HG02943 (cell line): ENCODE data around the gene ANKS1B.
"Not testable (repeated sequence)": the region's sequence is repeated elsewhere in the genome, so short reads cannot be mapped to it uniquely, and the experiment has no call there.

Experiments used
- ATAC-seq: cut with Tn5 transposase; IDR thresholded peaks from one replicate; pipeline ENCODE4 v1.9.1; 2021; ENCODE audit warnings: mild to moderate bottlenecking, low read depth, moderate library complexity; ENCODE audit not compliant: unreplicated experiment

Gene ANKS1B

DNA sequence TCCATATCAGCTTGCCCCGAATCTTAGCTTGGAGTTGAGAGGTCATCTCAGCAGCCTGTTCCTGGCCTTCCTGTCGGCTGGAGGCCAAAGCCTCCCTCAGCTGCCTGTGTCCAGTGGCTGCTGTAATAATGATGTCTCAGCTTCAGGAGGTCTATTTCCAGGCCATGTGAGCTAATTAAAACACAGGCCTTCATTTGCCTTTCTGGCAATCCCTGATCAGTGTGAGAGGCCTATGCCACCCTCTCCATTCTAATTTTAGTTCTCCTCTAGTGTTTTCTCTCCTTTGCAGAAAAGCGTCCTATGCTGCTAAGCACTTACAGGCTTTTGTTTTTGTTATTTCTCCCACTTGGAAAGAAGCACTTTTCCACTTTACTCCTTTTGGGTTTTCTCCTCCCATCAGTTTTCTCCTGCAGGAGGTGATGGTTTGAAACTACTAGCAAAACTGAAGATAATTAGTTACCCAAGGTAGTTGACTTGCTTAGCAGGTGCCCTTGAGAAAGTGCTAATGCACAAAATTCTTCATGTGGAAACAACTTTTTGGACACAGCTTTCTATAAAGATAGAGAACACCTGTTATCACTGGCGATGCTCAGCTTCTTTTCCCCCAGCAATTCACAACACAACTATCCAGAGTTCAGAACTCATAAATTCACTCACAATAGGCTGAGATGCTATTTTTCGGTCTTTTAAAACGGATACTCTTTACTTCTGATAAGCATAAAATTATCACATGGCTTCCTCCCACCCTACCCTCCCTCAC, 592.5 kb downstream of the ANKS1B start:
- no peak for ATAC-seq

DNA sequence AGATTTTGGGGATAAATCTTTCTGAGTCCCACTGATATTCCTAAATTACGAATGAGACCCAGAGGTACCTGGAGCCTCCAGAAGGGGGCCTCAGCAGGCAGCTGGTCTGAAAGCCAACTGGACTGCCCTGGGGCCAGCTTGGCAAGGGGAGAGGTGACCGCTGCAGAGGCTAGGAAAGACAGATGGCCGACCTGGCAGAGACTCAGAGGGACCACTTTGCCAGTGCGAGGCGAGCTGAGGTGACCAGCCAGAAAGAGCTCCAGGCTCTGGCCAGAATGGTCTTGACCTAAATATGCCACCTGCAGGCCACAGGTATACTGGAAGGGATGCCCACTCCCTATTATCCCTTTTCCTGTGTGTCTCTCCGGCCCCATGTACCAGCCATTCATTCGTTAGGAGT, 594.0 kb downstream of the ANKS1B start:
- ATAC-seq, result no peak

DNA sequence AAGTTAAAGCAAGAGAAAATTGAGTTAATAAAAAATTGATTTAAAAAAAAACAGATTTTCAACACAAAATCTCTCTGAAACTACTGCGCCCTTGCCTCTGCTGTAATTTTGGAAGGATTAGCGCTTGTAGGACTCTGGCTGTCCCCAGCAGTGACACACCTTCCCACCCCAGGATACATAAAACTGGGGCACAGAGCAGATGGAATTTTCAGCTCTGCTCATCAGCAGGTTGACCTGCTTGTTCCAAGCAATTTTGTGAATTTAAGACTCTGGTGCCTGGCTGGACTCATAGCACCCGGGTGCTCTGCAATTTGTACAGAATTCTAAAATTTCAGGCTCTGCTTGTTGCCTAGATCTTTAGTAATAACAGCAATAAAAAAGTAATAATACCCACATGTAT, 595.0 kb downstream of the ANKS1B start:
- ATAC-seq, result no peak

DNA sequence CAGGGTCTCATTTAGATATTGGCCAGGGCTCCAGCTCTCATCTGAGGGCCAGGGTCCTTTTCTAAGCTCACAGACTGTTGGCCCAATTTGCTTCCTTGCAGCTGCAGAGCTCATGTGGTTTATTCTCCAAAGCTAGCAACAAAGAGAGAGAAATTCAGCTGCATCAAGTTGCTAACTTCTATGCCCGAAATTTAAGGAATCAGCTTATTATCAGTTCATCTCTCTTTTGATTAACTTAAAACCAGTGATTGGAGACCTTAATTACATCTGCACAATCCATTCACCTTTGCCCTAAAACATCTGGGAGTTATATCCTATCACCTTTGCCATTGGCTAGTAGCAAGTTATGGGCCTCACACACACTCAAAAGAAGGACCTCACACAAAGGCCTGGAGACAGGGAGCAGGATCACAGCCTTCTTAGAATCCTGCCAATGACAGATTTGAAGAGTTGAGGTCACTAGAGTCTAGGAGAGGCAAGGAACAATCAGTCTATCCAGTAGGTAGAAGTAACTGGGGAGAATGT, 596.0 kb downstream of the ANKS1B start:
- ATAC-seq, result no peak

DNA sequence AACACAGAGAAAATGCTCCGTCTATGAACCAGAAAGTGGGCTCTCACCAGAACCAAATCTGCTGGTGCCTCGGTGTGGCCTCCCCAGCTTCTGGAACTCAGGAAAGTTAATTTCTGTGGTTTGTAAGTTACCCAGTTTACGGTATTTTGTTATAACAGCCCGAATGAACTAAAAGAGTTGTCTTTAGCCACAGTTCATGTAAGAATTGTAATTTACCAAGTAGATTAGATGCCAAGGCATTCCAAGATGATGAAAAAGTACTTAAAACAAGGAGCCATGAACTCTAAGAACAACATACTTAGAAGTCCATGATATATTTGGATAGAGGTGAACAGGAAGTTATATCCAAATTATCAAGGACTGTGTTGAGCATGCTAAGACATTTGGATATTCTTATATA, 597.1 kb downstream of the ANKS1B start:
- no peak for ATAC-seq

DNA sequence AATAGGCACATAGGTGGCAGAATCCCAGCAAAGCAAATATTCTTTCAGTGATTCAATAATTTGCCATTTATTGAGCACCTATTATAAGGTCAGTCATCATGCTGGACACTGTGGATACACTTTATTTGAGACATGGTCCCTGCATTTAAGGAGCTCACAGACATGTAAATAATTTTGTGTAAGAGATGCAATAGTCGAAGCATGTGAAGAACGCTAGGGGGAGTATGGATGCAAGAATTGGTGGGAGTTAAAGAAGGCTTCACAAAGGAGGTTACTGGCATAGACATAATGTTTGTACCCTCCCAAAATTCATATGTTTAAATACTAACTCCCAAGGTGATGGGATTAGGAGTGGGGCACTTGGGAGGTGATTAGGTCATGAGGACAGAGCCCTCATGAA, 597.8 kb downstream of the ANKS1B start:
- no peak for ATAC-seq

DNA sequence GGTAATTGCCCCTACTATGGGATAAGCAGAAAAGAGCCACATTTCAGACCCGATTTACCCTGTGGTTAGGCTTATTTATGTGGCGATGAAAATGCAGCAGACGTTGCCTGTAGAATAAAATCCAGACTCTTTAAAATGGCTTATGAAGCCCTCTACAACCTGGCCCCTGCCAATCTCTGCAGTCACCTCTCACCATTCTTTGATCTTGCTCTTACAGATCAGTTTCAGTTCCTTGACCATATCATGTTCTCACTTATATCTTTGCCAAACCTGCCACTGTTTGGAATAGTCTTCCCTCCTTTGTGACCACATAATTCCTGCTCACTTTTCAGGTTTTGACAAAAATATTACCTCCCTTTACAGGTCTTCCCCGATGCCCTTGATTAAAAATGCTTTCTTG, 601.5 kb downstream of the ANKS1B start:
- no peak for ATAC-seq

DNA sequence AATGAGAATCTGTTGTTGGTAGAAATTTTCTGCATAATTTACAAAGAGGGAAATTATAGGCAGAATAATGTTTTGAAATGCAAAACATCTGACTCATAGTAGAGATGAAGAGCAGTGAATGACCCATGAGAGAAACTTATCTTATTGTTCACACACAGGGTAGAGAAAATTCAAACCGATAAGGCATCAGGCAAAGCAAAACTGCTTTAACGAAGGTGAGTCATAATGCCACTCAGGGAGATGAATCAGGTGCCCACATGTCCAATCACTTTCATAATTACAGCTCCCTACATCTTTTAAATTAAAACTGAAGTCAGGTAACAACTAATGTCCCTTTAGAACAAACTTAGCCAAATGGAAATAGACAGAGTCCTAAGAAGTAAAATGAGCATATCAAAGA, 602.7 kb downstream of the ANKS1B start:
- ATAC-seq, result peak; percentile 72

DNA sequence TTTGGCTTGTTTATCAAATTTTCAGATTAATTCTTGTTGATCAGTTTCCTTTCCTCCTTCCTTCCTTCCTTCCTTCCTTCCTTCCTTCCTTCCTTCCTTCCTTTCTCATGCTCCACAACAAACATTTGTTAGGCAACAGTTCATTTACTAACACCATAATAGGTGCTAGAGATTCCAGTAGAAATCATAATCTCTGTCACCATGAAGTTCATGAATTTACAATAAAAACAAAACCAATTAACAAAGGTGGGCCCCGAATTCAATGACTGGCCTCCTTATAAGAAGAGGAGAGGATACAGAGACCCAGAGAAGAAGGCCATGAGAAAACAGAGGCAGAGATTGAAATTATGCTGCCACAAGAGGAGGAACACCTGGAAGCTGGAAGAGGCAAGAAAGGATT, 604.0 kb downstream of the ANKS1B start:
- ATAC-seq, result no peak

DNA sequence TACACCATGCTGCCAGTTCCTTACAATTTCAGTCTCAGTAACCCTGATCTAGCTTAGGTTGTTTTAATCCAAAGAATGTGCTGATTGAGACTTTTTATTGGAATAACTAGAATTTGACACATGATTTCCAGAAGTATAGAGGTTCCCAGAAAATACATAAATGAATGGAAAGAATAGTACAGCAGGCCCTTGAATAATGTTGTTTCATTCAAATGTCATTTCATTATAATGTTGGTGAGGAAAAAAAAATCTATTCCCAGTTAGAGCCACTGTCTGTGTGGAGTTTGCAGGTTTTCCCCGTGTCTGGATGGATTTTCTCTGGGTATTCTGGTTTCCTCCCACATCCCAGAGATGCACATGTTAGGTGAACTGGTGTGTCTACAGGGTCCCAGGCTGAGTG, 610.7 kb downstream of the ANKS1B start:
- no peak for ATAC-seq

DNA sequence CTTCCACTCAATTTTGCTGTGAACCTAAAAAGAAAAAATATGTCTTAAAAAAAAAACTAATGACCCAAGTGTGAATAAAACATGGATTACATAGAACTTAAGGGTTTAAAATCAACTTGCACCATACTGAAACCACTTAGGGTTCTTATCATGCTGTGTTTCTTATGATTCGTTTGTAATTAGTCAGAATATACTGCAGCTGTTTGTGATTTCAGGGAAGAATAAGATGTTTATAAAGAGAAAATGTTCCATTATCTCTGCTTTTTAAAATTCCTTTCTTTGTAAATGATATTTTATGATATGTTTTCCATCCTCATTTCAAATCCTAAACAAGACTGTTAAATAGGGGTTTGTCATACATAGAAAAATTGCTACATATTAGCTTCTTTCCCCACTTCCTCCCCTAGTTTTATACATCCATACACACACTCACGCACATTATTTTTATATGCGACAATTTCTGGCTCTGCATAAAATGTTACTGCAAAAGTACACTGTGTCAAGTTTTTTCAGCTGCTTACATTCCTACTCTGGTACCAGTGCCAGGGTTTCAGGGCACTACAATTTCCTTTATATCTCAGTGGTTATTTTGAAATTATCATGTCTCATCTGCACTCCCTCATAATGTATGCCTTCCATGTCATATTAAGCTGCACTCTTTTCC, 612.3 kb downstream of the ANKS1B start:
- no peak for ATAC-seq

DNA sequence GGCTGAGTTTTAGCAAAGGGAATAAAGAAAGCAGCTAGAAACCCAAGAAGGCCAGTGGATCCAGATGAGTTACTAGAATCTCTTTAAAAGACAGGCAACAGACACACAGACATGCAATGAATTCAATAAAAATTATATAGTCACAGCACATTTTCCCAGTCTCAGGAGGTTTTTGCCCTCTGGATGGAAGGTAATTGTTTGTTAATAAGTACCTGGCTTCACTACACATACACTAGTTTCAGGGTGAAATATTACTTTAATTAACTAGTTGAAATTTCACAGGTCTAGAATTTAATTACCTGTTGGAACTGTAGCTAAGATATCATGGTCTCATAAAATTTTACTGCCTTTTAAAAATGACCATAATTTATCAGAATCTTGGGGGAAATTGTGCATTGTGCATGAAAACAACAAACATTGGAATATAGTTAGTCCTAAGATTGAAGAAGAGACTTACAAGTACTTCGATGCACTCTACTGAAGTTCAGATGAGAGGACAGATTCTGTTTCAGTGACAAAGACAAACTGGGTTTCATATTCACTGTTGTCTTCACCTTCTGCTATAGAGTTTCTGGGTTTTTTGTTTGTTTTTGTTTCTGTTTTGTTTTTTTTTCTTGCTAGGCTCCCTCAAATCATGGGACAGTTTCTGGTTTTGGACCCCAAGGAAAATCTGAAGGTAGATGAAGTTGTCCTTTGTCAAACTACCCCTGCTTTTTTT, 614.2 kb downstream of the ANKS1B start:
- no peak for ATAC-seq

DNA sequence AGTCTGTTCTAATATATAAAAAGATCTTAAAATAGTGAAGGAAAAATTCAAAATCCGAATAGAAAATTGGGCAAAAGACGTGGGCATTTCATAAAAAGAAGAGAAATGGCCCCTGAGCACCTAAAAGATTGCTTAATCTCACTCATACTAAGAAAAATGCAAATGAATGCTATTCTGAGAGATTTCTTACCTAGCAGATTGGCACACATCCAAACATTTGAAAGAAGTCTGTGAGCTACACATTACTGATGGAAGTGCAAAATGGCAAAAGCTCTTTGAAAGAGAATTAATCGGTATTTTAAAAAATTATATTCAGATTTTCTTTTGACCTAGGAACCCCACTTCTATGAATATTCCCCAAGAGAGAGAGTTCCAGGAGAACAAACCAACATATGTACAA, 617.6 kb downstream of the ANKS1B start:
- no peak for ATAC-seq

DNA sequence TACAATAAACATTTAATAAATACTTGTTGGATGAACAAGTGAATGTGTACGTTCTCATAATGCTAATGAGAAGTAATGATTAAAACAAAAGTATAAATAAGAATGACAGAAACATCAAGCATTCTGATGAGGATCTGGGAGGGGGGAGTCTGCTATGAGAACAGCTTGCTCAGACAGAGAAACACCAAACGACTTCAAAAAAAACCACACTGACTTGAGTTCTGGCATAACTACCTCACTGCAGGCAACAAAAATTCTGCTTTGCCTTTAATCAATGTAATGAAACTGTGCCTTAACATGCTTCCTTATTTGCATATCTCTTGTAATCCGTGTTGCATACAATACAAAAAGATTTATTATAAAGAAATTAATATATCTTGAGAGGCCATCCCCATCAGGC, 632.5 kb downstream of the ANKS1B start:
- ATAC-seq, result no peak

DNA sequence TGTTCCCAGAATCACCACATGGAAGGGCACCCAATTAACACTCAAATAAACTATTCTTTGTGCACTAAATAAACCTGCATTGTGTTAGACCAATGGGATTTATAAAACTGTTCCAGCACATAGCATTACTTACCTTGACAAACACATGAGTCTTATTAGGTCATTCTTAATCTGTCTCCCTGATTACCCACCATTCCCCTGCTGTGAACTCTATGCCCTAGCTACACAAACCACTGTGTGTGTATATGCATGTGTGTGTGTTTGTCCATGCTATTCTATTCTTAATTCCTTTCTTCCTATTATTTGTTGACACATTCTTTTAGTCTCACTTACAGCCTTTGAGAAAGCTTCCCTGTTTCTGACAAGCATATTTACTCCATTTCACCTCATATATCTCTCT, 640.8 kb downstream of the ANKS1B start:
- ATAC-seq, result no peak

DNA sequence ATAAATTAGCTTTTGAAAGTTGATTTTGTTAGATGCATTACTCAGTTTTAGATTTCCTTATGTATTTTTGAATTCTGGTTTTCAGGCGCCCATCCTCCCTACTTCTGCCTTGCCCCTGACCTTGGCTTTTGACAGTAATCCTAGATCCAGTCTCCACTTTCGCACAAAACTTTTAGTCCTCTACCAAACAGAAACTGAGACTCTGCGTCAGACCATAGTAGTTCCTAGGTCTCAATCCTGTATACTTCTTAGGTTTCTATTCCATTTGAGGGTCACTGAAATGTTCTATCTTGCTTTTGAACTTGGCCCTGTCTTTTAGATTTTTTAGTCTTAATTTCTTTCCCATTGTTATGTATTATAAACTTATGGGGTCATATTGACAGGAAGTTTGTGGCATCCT, 645.1 kb downstream of the ANKS1B start:
- ATAC-seq, result no peak

DNA sequence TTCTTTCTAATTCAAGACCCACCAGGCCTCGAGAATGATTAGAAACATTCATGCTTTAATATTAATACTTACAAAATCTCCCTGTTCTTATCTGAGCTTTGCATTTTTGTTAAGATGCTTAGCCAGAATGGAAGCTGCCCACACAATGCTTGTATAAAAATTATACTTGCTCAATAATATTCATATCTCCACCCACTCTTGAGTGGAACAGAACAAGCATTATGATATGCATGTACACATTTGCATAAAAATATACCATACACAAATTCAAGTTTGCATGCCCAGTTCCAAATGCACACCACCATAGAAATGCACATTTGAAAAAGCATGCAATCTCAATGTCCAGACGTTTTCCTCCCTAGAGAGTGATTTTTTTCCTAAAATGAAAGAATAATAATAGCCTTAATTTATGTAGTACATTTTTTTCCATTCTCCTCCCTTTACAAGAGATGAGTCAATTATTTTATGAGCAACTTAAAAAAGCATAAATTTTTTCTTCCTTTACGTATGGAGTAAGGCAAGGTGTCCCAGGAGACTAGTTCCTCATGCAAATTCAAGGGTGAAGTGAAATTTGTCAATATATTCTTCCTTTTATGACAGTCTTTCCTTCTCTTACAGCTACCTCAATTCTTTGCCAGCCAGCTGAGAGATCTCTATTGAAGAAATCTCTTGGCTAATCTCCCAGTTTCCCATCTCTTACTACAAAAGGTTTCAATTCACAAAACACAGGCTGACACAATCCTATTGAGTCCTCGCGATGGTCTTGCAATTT, 650.3 kb downstream of the ANKS1B start:
- no peak for ATAC-seq

DNA sequence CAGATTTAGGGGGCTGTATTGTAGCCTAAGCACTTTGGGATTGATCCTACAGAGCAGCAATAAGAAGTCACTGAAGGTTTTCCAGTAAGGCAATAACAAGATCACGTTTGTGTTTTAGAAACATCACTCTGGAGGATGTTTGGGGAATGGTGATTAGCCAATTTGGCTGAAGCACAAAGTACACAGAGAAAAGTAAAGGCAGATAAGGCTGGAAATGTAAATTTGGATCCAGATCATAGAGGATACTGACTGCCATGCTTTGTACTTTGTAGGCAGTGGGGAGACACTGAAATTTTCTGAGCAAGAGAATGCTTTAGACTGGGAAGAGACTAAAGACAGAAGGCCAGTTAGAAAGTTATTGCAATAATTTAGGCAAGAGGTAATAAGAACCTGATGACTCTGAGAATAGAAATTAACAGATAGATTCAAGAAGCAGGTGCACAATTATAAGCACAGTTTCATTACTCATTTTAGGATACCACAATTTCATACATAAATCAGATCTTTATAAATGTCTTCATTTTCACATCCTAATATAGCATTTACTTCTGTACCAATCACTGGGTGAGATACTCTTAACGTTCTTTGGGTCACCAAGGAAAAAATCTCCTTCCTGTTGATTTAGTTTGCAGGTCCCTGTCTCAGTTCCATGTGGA, 651.7 kb downstream of the ANKS1B start:
- ATAC-seq, result no peak

DNA sequence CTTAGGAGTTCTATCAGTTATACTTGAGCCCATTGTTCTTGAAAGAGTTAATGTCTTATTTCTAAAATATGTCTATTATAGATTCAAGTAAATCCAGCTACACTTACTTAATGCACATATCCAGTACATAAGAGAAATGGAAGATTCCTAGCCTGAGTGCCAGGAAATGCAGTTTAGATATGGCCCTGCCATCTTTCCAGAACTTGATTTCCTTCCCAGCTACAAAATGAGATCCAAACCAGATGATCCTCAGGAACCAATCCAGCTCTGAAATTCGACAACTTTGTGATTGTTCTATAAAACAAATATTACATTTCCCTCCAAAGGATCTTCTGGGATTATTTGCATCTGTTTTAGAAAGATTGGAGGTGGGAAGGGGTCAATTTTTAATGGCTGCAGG, 654.5 kb downstream of the ANKS1B start:
- no peak for ATAC-seq

DNA sequence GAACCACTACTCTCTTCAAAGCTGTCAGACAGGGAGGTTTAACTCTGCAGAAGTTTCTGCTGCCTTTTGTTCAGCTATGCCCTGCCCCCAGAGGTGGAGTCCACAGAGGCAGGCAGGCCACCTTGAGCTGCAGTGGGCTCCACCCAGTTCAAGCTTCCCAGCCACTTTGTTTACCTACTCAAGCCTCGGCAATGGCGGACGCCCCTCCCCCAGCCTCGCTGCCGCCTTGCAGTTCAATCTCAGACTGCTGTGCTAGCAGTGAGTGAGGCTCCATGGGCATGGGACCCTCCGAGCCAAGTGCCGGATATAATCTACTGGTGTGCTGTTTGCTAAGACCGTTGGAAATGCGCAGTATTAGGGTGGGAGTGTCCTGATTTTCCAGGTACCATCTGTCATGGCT, 663.5 kb downstream of the ANKS1B start:
- not testable (repeated sequence) for ATAC-seq
